Keratinocyte (primary cell): ENCODE data around the gene PDE8A. TPM values are rescaled to one million over a fixed set of nuclear protein-coding genes. Genes with fewer than 3 reads are reported as not detected.

Source experiments
- DNase-seq: peaks from one replicate; pipeline ENCODE4 v3.0.0-alpha.2; 2011; ENCODE audit warnings: low read depth, missing footprints, low spot score
- FAIRE-seq: peaks from 2 replicates; lab custom pipeline; 2011; peaks lifted over from hg19 to GRCh38; lab: Jason Lieb, UNC
- H2AFZ ChIP-seq: 2 replicates; pipeline ENCODE4 v1.6.0; 2012; ENCODE audit warnings: low read length, control low read depth, inconsistent platforms; ENCODE audit not compliant: control insufficient read depth
- H3K27ac ChIP-seq: 2 replicates; pipeline ENCODE4 v1.5.1; 2011; ENCODE audit warnings: low read length; ENCODE audit not compliant: control insufficient read depth, insufficient read depth
- H3K27me3 ChIP-seq: 3 replicates; pipeline ENCODE4 v1.6.0; 2011; ENCODE audit warnings: low read length; ENCODE audit not compliant: control insufficient read depth, insufficient read depth; ENCODE audit errors: extremely low read depth
- H3K36me3 ChIP-seq, 2 experiments: 2 replicates in 1 of 2; 3 replicates in 1 of 2; pipeline ENCODE4 v1.5.1; 2011; ENCODE audit warnings: low read length in 2 of 2, mild to moderate bottlenecking in 1 of 2; ENCODE audit not compliant: control insufficient read depth in 2 of 2, insufficient read depth in 2 of 2; ENCODE audit errors: extremely low read depth in 1 of 2
- H3K4me1 ChIP-seq: 3 replicates; pipeline ENCODE4 v1.5.1; 2011; ENCODE audit warnings: low read length; ENCODE audit not compliant: control insufficient read depth, insufficient read depth; ENCODE audit errors: extremely low read depth
- H3K4me2 ChIP-seq: 3 replicates; pipeline ENCODE4 v1.6.0; 2011; ENCODE audit warnings: low read depth, low read length; ENCODE audit not compliant: control insufficient read depth, insufficient read depth; ENCODE audit errors: extremely low read depth
- H3K4me3 ChIP-seq, 3 experiments: fragments of 200-600 bp in 1 of 3; sonication (generic) in 1 of 3; 2 replicates in 2 of 3; 3 replicates in 1 of 3; pipeline ENCODE4 v1.5.1; 2011 to 2016; ENCODE audit warnings: low read length in 3 of 3, mild to moderate bottlenecking in 3 of 3, control low read depth in 2 of 3, inconsistent platforms in 1 of 3, low read depth in 1 of 3, mixed read lengths in 1 of 3, mixed run types in 1 of 3, moderate library complexity in 1 of 3; ENCODE audit not compliant: control insufficient read depth in 2 of 3, insufficient read depth in 2 of 3; ENCODE audit errors: extremely low read depth in 1 of 3
- H3K79me2 ChIP-seq: 2 replicates; pipeline ENCODE4 v1.6.0; 2012; ENCODE audit warnings: low read length; ENCODE audit not compliant: control insufficient read depth, insufficient read depth
- H3K9ac ChIP-seq: 3 replicates; pipeline ENCODE4 v1.6.0; 2011; ENCODE audit warnings: low read length; ENCODE audit not compliant: control insufficient read depth, insufficient read depth; ENCODE audit errors: extremely low read depth
- H3K9me1 ChIP-seq: 3 replicates; pipeline ENCODE4 v1.6.0; 2011; ENCODE audit warnings: low read length; ENCODE audit not compliant: control insufficient read depth, insufficient read depth; ENCODE audit errors: extremely low read depth
- H3K9me3 ChIP-seq: 2 replicates; pipeline ENCODE4 v1.5.1; 2012; ENCODE audit warnings: low read depth, low read length; ENCODE audit not compliant: control insufficient read depth
- H4K20me1 ChIP-seq: 3 replicates; pipeline ENCODE4 v1.6.0; 2011; ENCODE audit warnings: low read length; ENCODE audit not compliant: control insufficient read depth, insufficient read depth; ENCODE audit errors: extremely low read depth
- EZH2 ChIP-seq: IDR thresholded peaks from one replicate; pipeline ENCODE4 v1.6.1; 2012; ENCODE audit warnings: inconsistent platforms, mild to moderate bottlenecking, low read length, moderate library complexity
- dilution Hi-C: fragments of 300-500 bp; cut with MboI; formaldehyde crosslinking; loops from one replicate; pipeline ENCODE4 v1.7.0; 2020; ENCODE audit warnings: low sequenced_read_pairs; ENCODE audit not compliant: extremely low pct_ligation_motif_present
- polyA plus RNA-seq, 5 experiments: library from polyadenylated mRNA; depleted of rRNA in 3 of 5; stranded (reverse) in 3 of 5; stranded (forward) in 1 of 5; unstranded in 1 of 5; fragments of >200 nt; gene quantifications; 1 replicate in 1 of 5; 2 replicates in 3 of 5; 3 replicates in 1 of 5; pipeline versions ENCODE4 v1.2.1 to v1.2.3, GENCODE V29; 2011 to 2012; ENCODE audit warnings: missing spikeins in 2 of 5, low read depth in 1 of 5, low replicate concordance in 1 of 5
- TF ChIP-seq, protein P1 (sequence below), 3 experiments: IDR thresholded peaks in 1 of 3; conservative IDR thresholded peaks in 1 of 3; optimal IDR thresholded peaks in 1 of 3; 2 replicates in 2 of 3; 3 replicates in 1 of 3; pipeline versions ENCODE3 to v1.5.1; 2011; ENCODE audit warnings: low read length in 3 of 3, mild to moderate bottlenecking in 3 of 3, moderate library complexity in 2 of 3, control low read depth in 1 of 3, inconsistent platforms in 1 of 3; ENCODE audit not compliant: insufficient read depth in 2 of 3; ENCODE audit errors: extremely low read depth in 1 of 3

The PDE8A gene
- polyA plus RNA-seq, 1 donor (not counting 4 experiments of a cell fraction or from before 2014, with no cell fraction given) = 24.1 TPM

DNA sequence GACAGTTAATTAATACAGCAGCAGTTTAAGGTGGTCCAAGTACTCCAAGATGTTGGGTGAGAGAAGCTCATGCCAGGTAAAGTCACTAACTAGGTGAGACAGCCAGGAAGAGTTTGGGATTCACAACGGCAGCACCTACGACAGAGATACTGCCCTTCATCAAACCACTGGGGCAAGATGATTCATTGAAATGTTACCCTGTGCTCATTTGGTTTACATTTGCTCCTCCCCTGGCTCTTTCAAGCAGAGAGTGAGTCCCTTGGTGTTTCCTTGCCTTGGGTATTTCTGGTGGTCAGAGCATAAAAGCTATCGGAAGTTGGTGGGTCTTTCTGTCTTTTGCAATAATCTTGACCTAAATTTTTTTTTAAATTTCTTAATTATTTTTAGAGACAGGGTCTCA is 19.9 kb upstream of the PDE8A start:
- peaks cover 2% of the 10 kb centered on the region for H3K9me3 ChIP-seq
- H2AFZ ChIP-seq = no peak overlapping the region
- no peak for DNase-seq
- TF ChIP-seq, protein P1, sequence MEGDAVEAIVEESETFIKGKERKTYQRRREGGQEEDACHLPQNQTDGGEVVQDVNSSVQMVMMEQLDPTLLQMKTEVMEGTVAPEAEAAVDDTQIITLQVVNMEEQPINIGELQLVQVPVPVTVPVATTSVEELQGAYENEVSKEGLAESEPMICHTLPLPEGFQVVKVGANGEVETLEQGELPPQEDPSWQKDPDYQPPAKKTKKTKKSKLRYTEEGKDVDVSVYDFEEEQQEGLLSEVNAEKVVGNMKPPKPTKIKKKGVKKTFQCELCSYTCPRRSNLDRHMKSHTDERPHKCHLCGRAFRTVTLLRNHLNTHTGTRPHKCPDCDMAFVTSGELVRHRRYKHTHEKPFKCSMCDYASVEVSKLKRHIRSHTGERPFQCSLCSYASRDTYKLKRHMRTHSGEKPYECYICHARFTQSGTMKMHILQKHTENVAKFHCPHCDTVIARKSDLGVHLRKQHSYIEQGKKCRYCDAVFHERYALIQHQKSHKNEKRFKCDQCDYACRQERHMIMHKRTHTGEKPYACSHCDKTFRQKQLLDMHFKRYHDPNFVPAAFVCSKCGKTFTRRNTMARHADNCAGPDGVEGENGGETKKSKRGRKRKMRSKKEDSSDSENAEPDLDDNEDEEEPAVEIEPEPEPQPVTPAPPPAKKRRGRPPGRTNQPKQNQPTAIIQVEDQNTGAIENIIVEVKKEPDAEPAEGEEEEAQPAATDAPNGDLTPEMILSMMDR (optimal IDR thresholded peaks at IDR 0.05 in 1 of 3, IDR thresholded peaks at IDR 0.05 in 1 of 3, conservative IDR thresholded peaks at IDR 0.05 in 1 of 3; ENCODE audit: extremely low read depth in 1 of 3, insufficient read depth in 2 of 3, low read length in 3 of 3) = no peak
- TF ChIP-seq EZH2 = no peak
- H3K27me3 ChIP-seq = peaks cover 6% of the 10 kb centered on the region
- H4K20me1 ChIP-seq = no peaks in the 10 kb centered on the region
- no peak for FAIRE-seq
- H3K4me3 ChIP-seq = no peak overlapping the region
- H3K79me2 ChIP-seq = no peaks in the 10 kb centered on the region
- no peaks in the 10 kb centered on the region for H3K9me1 ChIP-seq
- H3K36me3 ChIP-seq = no peaks in the 10 kb centered on the region
- no peak overlapping the region for H3K4me2 ChIP-seq
- dilution Hi-C loops = no loop called here
- H3K9ac ChIP-seq = no peak overlapping the region
- H3K27ac ChIP-seq = no peak overlapping the region
- H3K4me1 ChIP-seq = no peaks in the 10 kb centered on the region

DNA sequence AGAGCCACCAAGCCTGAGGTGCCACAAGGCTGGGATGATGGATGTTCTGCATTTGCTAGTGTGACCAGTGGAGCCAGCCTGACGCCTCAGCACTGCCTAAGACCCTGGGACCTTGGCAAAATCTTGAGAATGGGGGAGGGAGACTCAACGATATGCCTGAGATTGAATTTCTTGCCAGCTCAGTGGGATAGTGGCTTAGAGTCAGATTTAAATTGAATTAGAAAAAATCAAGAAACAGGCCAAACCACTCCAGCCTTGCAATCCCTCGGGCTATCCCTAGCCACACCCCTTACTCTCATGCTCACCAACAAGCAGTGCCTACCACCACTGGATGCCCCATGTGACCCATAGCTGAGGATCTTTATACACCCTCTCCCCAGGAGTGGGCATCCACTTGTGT is 18.7 kb upstream of the PDE8A start:
- Histone ChIP-seq H3K4me3 (no peak overlapping the region), H3K9me1 (no peaks in the 10 kb centered on the region), H2AFZ (no peak overlapping the region), H3K9ac (no peak overlapping the region), H3K79me2 (no peaks in the 10 kb centered on the region), H3K4me2 (no peak overlapping the region), H3K9me3 (peaks cover 2% of the 10 kb centered on the region), H3K4me1 (no peaks in the 10 kb centered on the region), H4K20me1 (no peaks in the 10 kb centered on the region), H3K36me3 (no peaks in the 10 kb centered on the region), H3K27ac (no peak overlapping the region), H3K27me3 (peaks cover 6% of the 10 kb centered on the region)
- no peak for TF ChIP-seq EZH2
- TF ChIP-seq, protein P1 (optimal IDR thresholded peaks at IDR 0.05 in 1 of 3, IDR thresholded peaks at IDR 0.05 in 1 of 3, conservative IDR thresholded peaks at IDR 0.05 in 1 of 3; ENCODE audit: extremely low read depth in 1 of 3, insufficient read depth in 2 of 3, low read length in 3 of 3) = no peak
- no peak for DNase-seq
- dilution Hi-C loops = no loop called here
- FAIRE-seq = no peak
